DOHH2 (cell line): Measurements from ENCODE around the gene GRIN1.

Experiments
- H3F3A ChIP-seq: fragments of 200-600 bp; sonication (generic), shearing (Covaris generic); 2 replicates; pipeline ENCODE4 v1.6.0; 2016; ENCODE audit warnings: antibody characterized with exemption, mild to moderate bottlenecking; ENCODE audit not compliant: control insufficient read depth, insufficient read depth
- H3K27ac ChIP-seq: fragments of 200-600 bp; sonication (generic); 2 replicates; pipeline ENCODE4 v1.5.1; 2014; ENCODE audit warnings: low read depth, mild to moderate bottlenecking, low read length, moderate library complexity
- H3K27me3 ChIP-seq: fragments of 200-600 bp; sonication (generic); 2 replicates; pipeline ENCODE4 v1.6.1; 2014; ENCODE audit warnings: mild to moderate bottlenecking, low read length, mixed read lengths; ENCODE audit not compliant: control insufficient read depth
- H3K36me3 ChIP-seq: fragments of 200-600 bp; sonication (generic); 2 replicates; pipeline ENCODE4 v1.6.1; 2014; ENCODE audit warnings: mild to moderate bottlenecking, low read length, moderate library complexity, mixed read lengths; ENCODE audit not compliant: control insufficient read depth
- H3K4me1 ChIP-seq: fragments of 200-600 bp; sonication (generic); 2 replicates; pipeline ENCODE4 v1.6.1; 2014; ENCODE audit warnings: mild to moderate bottlenecking, low read length, mixed read lengths; ENCODE audit not compliant: control insufficient read depth
- H3K4me2 ChIP-seq: fragments of 200-600 bp; sonication (generic); 2 replicates; pipeline ENCODE4 v1.6.0; 2014; ENCODE audit warnings: mild to moderate bottlenecking, low read length, moderate library complexity
- H3K4me3 ChIP-seq: fragments of 200-600 bp; sonication (generic); 2 replicates; pipeline ENCODE4 v1.5.1; 2014; ENCODE audit warnings: mild to moderate bottlenecking, low read length, mixed read lengths
- H3K79me2 ChIP-seq: fragments of 200-600 bp; sonication (generic); 2 replicates; pipeline ENCODE4 v1.6.1; 2014; ENCODE audit warnings: mild to moderate bottlenecking, low read length, mixed read lengths; ENCODE audit not compliant: control insufficient read depth
- H3K9me2 ChIP-seq: fragments of 200-600 bp; sonication (generic); replicated peaks from 2 replicates; pipeline ENCODE4 v1.6.1; 2014; ENCODE audit warnings: mild to moderate bottlenecking, low read length, mixed read lengths; ENCODE audit not compliant: control insufficient read depth
- H3K9me3 ChIP-seq: fragments of 200-600 bp; sonication (generic); 2 replicates; pipeline ENCODE4 v1.6.1; 2014; ENCODE audit warnings: antibody characterized with exemption, low read length, mixed read lengths; ENCODE audit not compliant: control insufficient read depth, insufficient read depth
- H4K20me1 ChIP-seq: fragments of 200-600 bp; sonication (generic); 2 replicates; pipeline ENCODE4 v1.6.0; 2014; ENCODE audit warnings: low read depth, mild to moderate bottlenecking, antibody characterized with exemption, low read length, moderate library complexity; ENCODE audit not compliant: control insufficient read depth, insufficient read depth
- CTCF ChIP-seq: fragments of 200-600 bp; sonication (generic); IDR thresholded peaks from one replicate; pipeline ENCODE4 v1.5.1; 2014; ENCODE audit warnings: antibody characterized with exemption, mild to moderate bottlenecking, low read depth, low read length; ENCODE audit not compliant: poor library complexity, severe bottlenecking
- EZH2phosphoT487 ChIP-seq: fragments of 200-600 bp; sonication (generic); IDR thresholded peaks from 2 replicates; pipeline ENCODE4 v1.6.1; 2017; ENCODE audit warnings: borderline replicate concordance, mild to moderate bottlenecking, antibody characterized with exemption, low read length, moderate library complexity, mixed read lengths

The GRIN1 gene

GRCh38 chr9:137103206-137103999 is 35.6 kb upstream of the GRIN1 start:
- Histone ChIP-seq H3K36me3 (peaks cover 74% of the 10 kb centered on the region), H3K79me2 (no peaks in the 10 kb centered on the region), H3K4me2 (no peak overlapping the region), H3K9me2 (no peaks in the 10 kb centered on the region), H3K9me3 (peaks cover 31% of the 10 kb centered on the region), H3K27me3 (no peaks in the 10 kb centered on the region), H3K4me3 (no peak overlapping the region), H4K20me1 (no peaks in the 10 kb centered on the region), H3K4me1 (no peaks in the 10 kb centered on the region), H3K27ac (no peak overlapping the region), H3F3A (peaks cover 14% of the 10 kb centered on the region; the same call in 1 of the 2 replicates)
- TF ChIP-seq EZH2phosphoT487, result no peak
- TF ChIP-seq CTCF, result no peak

- Histone ChIP-seq H3K9me2 (no peaks in the 10 kb centered on the region), H3K9me3 (peaks cover 29% of the 10 kb centered on the region), H3K79me2 (no peaks in the 10 kb centered on the region), H3K4me2 (no peak overlapping the region), H3K27me3 (no peaks in the 10 kb centered on the region), H4K20me1 (no peaks in the 10 kb centered on the region), H3K4me1 (no peaks in the 10 kb centered on the region), H3K27ac (no peak overlapping the region), H3K4me3 (no peak overlapping the region), H3F3A (peaks cover 14% of the 10 kb centered on the region; the same call in 1 of the 2 replicates), H3K36me3 (peaks cover 85% of the 10 kb centered on the region)
- TF ChIP-seq EZH2phosphoT487 (no peak), CTCF (no peak)
These were observed 32.9 kb upstream of the GRIN1 start for GRCh38 chr9:137105814-137106661.

GRCh38 chr9:137106662-137107250 is 32.2 kb upstream of the GRIN1 start:
- H3K27me3 ChIP-seq, result no peaks in the 10 kb centered on the region
- no peaks in the 10 kb centered on the region for H4K20me1 ChIP-seq
- no peaks in the 10 kb centered on the region for H3K79me2 ChIP-seq
- H3K4me3 ChIP-seq, result no peak overlapping the region
- TF ChIP-seq CTCF, result no peak
- TF ChIP-seq EZH2phosphoT487, result no peak
- peaks cover 22% of the 10 kb centered on the region for H3K9me3 ChIP-seq
- H3K36me3 ChIP-seq, result peaks cover 82% of the 10 kb centered on the region
- H3K27ac ChIP-seq, result no peak overlapping the region
- no peaks in the 10 kb centered on the region for H3K4me1 ChIP-seq
- peaks cover 12% of the 10 kb centered on the region; the same call in 1 of the 2 replicates for H3F3A ChIP-seq
- H3K9me2 ChIP-seq, result no peaks in the 10 kb centered on the region
- H3K4me2 ChIP-seq, result no peak overlapping the region
